K562 (cell line): ENCODE data around the gene GPR35. TPM values are rescaled to one million over a fixed set of nuclear protein-coding genes. Genes with fewer than 3 reads are reported as not detected.

Experiments
- FOSL1 ChIP-seq: fragments of 200-800 bp; sonication (Bioruptor generic); conservative IDR thresholded peaks from 2 replicates; pipeline ENCODE4 v1.6.1; 2016; ENCODE audit warnings: missing genetic modification characterization, missing compliant biosample characterization
- MLX ChIP-seq, 2 experiments: fragments of 450-650 bp in 1 of 2; sonication (generic) in 1 of 2; formaldehyde crosslinking; conservative IDR thresholded peaks; 2 replicates each; pipeline versions ENCODE4 v1.4.0 to v1.8.1; 2020 to 2022; ENCODE audit warnings: mild to moderate bottlenecking in 1 of 2, missing genetic modification reagents in 1 of 2
- MTA2 ChIP-seq: fragments of 450-650 bp; IDR thresholded peaks from 2 replicates; pipeline ENCODE4 v1.6.1; 2016; ENCODE audit warnings: low read depth
- NCOR1 ChIP-seq: fragments of 450-650 bp; IDR thresholded peaks from 2 replicates; pipeline ENCODE4 v1.6.1; 2016; ENCODE audit warnings: mild to moderate bottlenecking, moderate library complexity
- SAFB ChIP-seq: fragments of 200-400 bp; formaldehyde crosslinking; IDR thresholded peaks from 2 replicates; pipeline ENCODE4 v1.6.1; 2017; ENCODE audit warnings: low read depth, low read length, borderline replicate concordance
- TBP ChIP-seq: optimal IDR thresholded peaks from 2 replicates; pipeline ENCODE3; 2011; ENCODE audit warnings: low read depth, low read length, improper control_type of control experiment
- ZNF41 ChIP-seq: fragments of 250-450 bp; sonication (Bioruptor Pico); conservative IDR thresholded peaks from 2 replicates; pipeline ENCODE4 v1.4.0; 2020; ENCODE audit warnings: mild to moderate bottlenecking
- ZNF778 ChIP-seq: fragments of 450-650 bp; formaldehyde crosslinking; IDR thresholded peaks from 2 replicates; pipeline ENCODE4 v1.4.0; 2020; ENCODE audit warnings: mild to moderate bottlenecking, moderate library complexity
- polyA plus RNA-seq, 8 experiments: library from polyadenylated mRNA; depleted of rRNA in 4 of 8; stranded (reverse) in 5 of 8; unstranded in 3 of 8; fragments of >200 nt; fragmentation: Nextera tagmentation in 2 of 8; fragmentation: Illumina TruSeq in 1 of 8; extraction: Ambion mirVana in 2 of 8; extraction: Trizol in 1 of 8; gene quantifications; 2 replicates each; pipeline versions ENCODE4 v1.2.1 to v1.2.3, GENCODE V29; 2011 to 2014; ENCODE audit warnings: inconsistent platforms in 1 of 8, missing spikeins in 1 of 8
- total RNA-seq, 7 experiments: library from RNA; depleted of rRNA in 6 of 7; stranded (reverse); fragments of >200 nt in 6 of 7; fragmentation: Illumina TruSeq in 2 of 7; extraction: Trizol in 2 of 7; gene quantifications; 2 replicates each; pipeline versions ENCODE4 v1.2.1 to v1.2.3, GENCODE V29; 2011 to 2021; ENCODE audit warnings: low replicate concordance in 1 of 7
- TF ChIP-seq, protein P1 (sequence below): fragments of 450-650 bp; IDR thresholded peaks from 2 replicates; pipeline ENCODE4 v1.6.1; 2016; ENCODE audit warnings: mild to moderate bottlenecking, moderate library complexity
- TF ChIP-seq, protein P2 (sequence below): sonication (generic); formaldehyde crosslinking; IDR thresholded peaks from 2 replicates; pipeline ENCODE4 v1.8.0; 2022; ENCODE audit warnings: mild to moderate bottlenecking, missing genetic modification reagents
- TF ChIP-seq, protein P3 (sequence below): fragments of 450-650 bp; formaldehyde crosslinking; IDR thresholded peaks from 2 replicates; pipeline ENCODE4 v1.4.0; 2020; ENCODE audit warnings: mild to moderate bottlenecking
- TF ChIP-seq, protein P4 (sequence below): sonication (generic); IDR thresholded peaks from 2 replicates; pipeline ENCODE4 v1.6.1; 2016

The GPR35 gene
- total and polyA plus RNA-seq, 9 of the 15 experiments (the other 6 are each of a cell fraction or from before 2014, with no cell fraction given): 0.04 to 0.50 (median 0.29) TPM; not detected in 3

GRCh38 chr2:240584486-240585031 is 40.7 kb upstream of the GPR35 start (continued):
- TF ChIP-seq, protein P1, sequence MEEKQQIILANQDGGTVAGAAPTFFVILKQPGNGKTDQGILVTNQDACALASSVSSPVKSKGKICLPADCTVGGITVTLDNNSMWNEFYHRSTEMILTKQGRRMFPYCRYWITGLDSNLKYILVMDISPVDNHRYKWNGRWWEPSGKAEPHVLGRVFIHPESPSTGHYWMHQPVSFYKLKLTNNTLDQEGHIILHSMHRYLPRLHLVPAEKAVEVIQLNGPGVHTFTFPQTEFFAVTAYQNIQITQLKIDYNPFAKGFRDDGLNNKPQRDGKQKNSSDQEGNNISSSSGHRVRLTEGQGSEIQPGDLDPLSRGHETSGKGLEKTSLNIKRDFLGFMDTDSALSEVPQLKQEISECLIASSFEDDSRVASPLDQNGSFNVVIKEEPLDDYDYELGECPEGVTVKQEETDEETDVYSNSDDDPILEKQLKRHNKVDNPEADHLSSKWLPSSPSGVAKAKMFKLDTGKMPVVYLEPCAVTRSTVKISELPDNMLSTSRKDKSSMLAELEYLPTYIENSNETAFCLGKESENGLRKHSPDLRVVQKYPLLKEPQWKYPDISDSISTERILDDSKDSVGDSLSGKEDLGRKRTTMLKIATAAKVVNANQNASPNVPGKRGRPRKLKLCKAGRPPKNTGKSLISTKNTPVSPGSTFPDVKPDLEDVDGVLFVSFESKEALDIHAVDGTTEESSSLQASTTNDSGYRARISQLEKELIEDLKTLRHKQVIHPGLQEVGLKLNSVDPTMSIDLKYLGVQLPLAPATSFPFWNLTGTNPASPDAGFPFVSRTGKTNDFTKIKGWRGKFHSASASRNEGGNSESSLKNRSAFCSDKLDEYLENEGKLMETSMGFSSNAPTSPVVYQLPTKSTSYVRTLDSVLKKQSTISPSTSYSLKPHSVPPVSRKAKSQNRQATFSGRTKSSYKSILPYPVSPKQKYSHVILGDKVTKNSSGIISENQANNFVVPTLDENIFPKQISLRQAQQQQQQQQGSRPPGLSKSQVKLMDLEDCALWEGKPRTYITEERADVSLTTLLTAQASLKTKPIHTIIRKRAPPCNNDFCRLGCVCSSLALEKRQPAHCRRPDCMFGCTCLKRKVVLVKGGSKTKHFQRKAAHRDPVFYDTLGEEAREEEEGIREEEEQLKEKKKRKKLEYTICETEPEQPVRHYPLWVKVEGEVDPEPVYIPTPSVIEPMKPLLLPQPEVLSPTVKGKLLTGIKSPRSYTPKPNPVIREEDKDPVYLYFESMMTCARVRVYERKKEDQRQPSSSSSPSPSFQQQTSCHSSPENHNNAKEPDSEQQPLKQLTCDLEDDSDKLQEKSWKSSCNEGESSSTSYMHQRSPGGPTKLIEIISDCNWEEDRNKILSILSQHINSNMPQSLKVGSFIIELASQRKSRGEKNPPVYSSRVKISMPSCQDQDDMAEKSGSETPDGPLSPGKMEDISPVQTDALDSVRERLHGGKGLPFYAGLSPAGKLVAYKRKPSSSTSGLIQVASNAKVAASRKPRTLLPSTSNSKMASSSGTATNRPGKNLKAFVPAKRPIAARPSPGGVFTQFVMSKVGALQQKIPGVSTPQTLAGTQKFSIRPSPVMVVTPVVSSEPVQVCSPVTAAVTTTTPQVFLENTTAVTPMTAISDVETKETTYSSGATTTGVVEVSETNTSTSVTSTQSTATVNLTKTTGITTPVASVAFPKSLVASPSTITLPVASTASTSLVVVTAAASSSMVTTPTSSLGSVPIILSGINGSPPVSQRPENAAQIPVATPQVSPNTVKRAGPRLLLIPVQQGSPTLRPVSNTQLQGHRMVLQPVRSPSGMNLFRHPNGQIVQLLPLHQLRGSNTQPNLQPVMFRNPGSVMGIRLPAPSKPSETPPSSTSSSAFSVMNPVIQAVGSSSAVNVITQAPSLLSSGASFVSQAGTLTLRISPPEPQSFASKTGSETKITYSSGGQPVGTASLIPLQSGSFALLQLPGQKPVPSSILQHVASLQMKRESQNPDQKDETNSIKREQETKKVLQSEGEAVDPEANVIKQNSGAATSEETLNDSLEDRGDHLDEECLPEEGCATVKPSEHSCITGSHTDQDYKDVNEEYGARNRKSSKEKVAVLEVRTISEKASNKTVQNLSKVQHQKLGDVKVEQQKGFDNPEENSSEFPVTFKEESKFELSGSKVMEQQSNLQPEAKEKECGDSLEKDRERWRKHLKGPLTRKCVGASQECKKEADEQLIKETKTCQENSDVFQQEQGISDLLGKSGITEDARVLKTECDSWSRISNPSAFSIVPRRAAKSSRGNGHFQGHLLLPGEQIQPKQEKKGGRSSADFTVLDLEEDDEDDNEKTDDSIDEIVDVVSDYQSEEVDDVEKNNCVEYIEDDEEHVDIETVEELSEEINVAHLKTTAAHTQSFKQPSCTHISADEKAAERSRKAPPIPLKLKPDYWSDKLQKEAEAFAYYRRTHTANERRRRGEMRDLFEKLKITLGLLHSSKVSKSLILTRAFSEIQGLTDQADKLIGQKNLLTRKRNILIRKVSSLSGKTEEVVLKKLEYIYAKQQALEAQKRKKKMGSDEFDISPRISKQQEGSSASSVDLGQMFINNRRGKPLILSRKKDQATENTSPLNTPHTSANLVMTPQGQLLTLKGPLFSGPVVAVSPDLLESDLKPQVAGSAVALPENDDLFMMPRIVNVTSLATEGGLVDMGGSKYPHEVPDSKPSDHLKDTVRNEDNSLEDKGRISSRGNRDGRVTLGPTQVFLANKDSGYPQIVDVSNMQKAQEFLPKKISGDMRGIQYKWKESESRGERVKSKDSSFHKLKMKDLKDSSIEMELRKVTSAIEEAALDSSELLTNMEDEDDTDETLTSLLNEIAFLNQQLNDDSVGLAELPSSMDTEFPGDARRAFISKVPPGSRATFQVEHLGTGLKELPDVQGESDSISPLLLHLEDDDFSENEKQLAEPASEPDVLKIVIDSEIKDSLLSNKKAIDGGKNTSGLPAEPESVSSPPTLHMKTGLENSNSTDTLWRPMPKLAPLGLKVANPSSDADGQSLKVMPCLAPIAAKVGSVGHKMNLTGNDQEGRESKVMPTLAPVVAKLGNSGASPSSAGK: peak; percentile 90
- TF ChIP-seq NCOR1 (no peak), ZNF778 (CRISPR knock-in tag) (no peak), MTA2 (no peak), FOSL1 (no peak), ZNF41 (no peak), TBP (no peak), SAFB (no peak), MLX (CRISPR knock-in tag; conservative IDR thresholded peaks at IDR 0.05) (no peak)
- TF ChIP-seq, protein P2, sequence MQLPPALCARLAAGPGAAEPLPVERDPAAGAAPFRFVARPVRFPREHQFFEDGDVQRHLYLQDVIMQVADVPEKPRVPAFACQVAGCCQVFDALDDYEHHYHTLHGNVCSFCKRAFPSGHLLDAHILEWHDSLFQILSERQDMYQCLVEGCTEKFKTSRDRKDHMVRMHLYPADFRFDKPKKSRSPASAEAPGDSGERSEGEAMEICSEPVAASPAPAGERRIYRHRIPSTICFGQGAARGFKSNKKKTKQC (CRISPR knock-in tag): no peak
- TF ChIP-seq, protein P3, sequence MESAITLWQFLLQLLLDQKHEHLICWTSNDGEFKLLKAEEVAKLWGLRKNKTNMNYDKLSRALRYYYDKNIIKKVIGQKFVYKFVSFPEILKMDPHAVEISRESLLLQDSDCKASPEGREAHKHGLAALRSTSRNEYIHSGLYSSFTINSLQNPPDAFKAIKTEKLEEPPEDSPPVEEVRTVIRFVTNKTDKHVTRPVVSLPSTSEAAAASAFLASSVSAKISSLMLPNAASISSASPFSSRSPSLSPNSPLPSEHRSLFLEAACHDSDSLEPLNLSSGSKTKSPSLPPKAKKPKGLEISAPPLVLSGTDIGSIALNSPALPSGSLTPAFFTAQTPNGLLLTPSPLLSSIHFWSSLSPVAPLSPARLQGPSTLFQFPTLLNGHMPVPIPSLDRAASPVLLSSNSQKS (CRISPR knock-in tag): no peak
- TF ChIP-seq, protein P4, sequence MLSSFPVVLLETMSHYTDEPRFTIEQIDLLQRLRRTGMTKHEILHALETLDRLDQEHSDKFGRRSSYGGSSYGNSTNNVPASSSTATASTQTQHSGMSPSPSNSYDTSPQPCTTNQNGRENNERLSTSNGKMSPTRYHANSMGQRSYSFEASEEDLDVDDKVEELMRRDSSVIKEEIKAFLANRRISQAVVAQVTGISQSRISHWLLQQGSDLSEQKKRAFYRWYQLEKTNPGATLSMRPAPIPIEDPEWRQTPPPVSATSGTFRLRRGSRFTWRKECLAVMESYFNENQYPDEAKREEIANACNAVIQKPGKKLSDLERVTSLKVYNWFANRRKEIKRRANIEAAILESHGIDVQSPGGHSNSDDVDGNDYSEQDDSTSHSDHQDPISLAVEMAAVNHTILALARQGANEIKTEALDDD: peak; percentile 96
